GM21367 (cell line): ENCODE data around the gene RBM6.
A peak's percentile ranks its signal among the peaks of the same experiment; 100 is the strongest.
"Not testable (repeated sequence)": the region's sequence is repeated elsewhere in the genome, so short reads cannot be mapped to it uniquely, and the experiment has no call there.

ENCODE experiments used
- ATAC-seq: cut with Tn5 transposase; IDR thresholded peaks from one replicate; pipeline ENCODE4 v1.9.1; 2021; ENCODE audit not compliant: unreplicated experiment

RBM6 gene, protein sequence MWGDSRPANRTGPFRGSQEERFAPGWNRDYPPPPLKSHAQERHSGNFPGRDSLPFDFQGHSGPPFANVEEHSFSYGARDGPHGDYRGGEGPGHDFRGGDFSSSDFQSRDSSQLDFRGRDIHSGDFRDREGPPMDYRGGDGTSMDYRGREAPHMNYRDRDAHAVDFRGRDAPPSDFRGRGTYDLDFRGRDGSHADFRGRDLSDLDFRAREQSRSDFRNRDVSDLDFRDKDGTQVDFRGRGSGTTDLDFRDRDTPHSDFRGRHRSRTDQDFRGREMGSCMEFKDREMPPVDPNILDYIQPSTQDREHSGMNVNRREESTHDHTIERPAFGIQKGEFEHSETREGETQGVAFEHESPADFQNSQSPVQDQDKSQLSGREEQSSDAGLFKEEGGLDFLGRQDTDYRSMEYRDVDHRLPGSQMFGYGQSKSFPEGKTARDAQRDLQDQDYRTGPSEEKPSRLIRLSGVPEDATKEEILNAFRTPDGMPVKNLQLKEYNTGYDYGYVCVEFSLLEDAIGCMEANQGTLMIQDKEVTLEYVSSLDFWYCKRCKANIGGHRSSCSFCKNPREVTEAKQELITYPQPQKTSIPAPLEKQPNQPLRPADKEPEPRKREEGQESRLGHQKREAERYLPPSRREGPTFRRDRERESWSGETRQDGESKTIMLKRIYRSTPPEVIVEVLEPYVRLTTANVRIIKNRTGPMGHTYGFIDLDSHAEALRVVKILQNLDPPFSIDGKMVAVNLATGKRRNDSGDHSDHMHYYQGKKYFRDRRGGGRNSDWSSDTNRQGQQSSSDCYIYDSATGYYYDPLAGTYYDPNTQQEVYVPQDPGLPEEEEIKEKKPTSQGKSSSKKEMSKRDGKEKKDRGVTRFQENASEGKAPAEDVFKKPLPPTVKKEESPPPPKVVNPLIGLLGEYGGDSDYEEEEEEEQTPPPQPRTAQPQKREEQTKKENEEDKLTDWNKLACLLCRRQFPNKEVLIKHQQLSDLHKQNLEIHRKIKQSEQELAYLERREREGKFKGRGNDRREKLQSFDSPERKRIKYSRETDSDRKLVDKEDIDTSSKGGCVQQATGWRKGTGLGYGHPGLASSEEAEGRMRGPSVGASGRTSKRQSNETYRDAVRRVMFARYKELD

DNA sequence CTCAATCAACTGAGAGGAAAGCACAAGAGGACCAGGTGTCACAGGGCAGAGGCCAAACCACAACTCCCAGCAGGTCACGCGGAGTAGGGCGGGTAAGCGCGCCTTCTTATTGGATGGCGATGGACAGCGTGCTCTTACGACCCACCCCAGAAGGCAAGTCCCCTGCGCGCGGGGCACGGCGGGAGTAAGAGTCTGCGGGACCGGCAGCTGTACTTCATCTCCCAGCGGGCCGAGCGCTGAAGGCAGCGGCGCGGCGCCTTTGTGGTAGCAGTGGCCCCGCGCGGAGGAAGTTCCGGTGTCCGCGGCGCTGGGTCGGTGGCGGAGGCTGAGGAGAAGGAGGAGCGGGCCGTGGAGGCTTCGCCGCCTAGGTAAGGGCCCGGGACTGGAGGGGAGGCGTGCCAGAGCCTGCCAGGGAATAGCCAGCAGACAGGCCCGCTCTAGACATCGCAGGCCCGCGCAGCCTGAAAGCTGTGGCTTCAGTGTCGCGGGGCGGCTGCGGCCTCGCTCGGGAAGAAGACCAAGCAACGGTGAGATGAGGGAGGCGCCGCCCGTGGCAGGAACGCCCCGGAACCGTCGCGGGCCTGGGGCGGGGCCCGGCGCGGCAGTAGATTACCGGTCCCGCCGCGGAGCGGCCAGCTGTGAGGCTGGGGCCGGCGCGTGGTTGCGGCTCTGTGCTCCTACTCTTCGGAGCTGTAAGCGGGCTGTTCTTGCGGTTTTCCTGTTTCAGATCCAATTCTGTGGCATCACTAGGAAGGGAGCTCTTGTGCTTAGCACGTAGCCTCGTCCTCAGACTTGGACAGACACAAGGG lies at the start of gene RBM6:
TSS of gene RBM6 (plus strand) at position 293 of the 809 bp plus-strand sequence. CDS start 22,492 bp downstream, outside the sequence.
- peak; percentile 79 for ATAC-seq

DNA sequence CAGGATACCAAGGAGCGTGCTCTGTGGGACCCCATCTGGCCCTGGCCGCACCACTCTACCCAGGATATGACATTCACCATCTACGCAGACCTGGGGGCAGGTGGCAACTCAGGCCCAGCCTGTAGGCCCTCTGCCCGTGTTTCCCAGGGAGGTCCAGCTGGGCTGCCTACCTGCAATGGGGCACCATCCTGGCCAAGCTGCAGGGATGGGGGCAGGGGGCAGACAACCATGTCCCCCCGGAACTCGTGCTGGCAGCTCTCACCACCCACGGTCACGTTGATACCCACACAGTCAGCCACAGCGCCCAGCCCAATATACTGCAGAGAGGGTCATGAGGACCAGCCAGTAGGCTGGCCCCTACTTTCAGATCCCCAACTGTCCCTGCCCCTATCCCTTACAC lies 44.2 kb upstream of the RBM6 start:
- no peak for ATAC-seq

DNA sequence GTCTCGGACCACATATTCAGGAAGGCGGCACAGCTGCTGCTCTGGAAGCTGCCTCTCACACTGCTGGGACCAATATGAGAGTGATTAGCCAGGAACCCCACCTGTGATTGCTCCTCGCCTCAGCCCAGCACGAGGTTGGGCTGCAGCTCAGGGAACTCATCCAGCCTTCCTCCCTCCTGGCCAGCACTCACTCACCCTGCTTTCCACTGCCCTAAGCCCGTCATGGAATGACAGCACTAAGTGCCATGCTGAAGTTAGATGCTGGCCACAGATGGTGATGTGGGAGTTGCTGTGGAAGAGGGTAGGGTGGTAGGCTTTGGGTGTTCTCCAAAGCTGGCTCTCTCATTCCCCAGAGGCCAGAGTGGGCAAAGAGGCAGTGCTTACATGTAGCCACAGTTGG lies 43.6 kb upstream of the RBM6 start:
- no peak for ATAC-seq

GRCh38 chr3:49898991-49899390 lies 41.0 kb upstream of the RBM6 start:
- no peak for ATAC-seq

GRCh38 chr3:49899815-49900214 lies 40.1 kb upstream of the RBM6 start:
- ATAC-seq: no peak

- no peak for ATAC-seq
Observed at GRCh38 chr3:49900491-49901153, 39.3 kb upstream of the RBM6 start.

GRCh38 chr3:49901366-49902339 lies 38.3 kb upstream of the RBM6 start:
- no peak for ATAC-seq

DNA sequence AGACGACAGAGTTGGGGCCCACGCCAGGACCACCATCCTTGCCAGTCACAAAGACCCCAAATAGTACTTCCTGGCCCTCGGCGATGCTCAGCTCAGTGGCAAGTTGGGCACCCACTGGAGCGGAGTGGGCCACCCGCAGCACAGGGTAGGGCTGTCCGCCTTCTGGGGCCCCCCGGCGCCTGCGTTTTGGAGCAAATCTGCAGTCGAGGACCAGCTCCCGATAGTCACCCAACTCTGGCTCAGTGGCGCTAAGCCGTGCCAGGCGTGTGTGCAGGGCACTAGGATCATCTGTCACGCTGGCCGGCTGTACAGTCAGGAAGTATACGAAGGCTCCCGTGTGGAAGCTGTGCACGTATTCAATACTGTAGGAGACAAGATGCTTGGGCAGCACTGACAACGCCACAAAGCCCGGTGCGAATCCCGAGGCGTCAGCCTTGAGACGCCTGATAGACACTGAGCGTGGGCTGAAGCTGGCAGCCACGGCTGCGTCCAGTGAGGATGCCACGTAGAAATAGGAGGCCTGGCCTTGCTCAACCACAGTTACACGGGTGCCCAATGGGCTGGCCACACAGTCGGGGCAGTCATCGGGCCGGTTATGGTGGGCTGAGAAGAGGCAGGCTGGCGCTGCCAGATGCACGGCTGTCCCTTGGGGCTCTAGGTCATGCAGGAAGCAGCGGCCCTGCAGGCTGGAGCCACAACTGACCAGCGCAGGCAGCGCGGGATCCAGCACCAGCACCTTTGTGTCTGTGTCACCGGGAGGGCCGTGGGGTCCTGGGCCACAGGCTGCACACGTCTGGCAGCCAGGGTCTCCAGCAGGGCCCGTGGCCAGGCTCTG lies 37.2 kb upstream of the RBM6 start:
- ATAC-seq: no peak

DNA sequence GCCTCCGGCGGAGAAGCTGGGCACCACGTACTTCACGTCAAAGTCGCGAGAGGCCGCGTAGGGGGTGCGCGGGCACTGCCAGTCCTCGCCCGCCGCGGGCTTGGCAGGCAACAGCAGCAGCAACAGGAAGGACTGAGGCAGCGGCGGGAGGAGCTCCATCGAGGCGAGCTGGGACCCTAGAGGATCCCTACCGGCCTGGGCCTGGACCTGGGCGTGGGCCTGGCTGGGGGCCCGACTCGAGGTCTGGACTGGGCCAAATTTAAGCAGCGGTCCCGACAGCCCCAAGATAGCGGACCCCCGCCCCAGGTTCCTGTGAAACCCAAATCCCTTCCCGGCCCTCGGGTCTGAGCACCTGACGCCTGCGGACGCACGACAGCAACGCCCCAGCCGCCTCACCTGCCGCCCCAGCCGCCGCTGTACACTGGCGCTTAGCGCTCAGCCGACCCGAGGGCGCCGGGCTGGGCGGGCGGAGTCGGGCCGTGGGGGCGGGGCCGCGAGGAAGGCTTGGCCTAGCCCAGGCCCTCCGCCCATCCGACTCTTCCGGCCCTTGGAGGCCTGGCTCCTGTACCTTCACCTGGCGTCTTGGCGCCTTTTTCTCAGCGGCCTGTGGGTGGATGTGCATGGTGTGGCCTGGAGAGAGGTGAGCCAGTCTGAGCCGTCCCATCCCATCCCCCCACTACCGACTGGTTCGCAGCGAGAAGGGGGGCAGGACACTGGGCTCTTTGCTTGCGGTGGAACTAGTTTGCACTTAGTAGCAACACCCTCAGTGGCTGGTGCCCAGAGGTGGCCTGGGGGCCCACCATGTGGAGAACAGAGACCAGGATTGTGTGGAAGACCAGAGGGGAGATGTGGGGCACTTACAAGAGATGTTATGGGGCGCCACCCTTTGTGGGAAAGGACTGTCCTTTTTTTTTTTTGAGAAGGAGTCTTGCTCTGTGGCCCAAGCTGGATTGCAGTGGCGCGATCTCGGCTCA lies 36.2 kb upstream of the RBM6 start, which contains the start of gene MST1R:
TSS of gene MST1R (minus strand) at position 423 of the 974 bp plus-strand sequence. CDS start at position 159, 264 bp downstream.
- no peak for ATAC-seq

DNA sequence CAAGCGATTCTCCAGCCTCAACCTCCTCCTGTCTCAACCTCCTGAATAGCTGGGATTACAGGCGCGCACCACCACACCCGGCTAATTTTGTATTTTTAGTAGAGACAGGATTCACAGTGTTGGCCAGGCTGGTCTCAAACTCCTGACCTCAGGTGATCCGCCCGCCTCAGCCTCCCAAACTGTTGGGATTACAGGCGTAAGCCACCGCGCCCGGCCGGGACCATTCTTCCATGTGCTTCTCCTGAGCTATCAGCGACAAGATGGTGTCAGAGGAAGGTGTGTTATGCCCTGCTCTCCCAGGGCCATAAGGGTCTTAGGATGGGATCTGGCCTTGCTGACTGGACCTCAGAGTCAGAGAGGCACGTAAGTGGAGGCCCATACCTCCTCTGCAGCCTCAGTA lies 35.5 kb upstream of the RBM6 start:
- not testable (repeated sequence) for ATAC-seq

DNA sequence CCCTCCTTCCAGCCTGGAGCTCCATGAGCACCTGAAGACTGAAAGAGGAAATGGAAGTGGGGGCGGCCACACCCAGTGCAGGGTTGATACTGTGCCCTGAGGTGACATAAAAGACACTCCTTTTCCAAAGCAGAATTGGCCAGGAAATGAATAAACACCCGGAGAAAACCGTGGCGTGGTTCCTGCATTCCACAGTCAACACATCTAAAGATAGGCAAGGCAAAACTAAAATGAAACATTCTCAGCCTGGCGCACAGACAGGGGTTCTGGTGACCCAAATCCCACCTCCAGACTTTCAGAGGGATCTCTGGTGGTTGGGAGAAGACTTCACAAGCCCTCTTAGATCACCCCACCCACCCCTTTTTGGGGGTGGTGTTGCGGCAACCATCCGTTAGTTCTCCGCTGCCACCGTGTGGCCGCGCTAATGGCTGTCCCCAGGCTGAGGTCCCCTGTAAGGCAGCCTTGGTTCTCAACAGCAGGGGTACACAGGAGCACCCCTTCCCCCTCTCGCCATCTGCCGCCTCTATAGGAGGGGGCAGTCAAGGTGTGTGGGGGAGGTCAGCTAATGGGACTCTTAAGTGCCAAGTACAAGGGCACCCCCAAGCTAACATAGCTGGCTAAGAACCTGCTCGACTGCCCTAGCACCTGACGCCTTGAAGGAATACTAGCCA lies 33.7 kb upstream of the RBM6 start:
- ATAC-seq: no peak

DNA sequence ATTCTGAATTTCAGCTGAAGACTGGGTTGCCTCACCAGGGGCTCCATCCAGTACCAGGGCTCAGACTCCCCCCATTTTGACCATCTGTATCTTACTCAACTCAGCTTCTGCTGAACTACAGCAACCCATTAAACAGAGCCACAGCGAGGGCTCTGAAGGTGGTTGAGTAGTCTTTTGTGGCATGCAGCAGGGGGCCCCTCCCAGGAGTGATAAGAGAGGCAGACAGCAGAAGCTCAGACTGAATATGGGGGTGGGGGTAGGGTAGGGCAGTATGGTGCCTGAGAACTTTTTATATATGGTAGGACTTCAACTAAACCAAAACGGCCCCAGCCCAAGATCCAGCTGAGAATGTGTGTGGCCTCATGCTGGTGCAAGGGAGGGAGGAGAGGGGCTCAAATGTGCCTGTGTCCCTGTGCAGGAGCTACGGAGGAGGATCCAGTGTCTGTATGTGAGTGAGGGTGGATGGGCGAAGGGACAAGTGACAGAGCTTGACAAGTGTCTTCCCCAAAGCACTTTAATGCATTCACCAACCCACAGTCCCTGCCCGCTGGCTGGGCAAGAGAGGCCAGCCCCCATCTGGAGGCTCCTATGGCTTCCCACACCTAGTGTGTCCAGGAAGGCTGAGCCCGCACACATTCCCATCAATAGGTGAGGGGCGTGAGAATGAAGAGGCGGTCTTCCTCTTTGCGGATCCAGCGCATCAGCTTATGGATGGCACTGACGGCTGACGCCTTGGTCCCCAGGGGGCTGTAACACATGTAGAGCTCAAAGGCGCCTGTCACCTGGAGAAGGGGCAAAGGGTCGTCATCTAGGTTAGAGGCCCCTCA lies 31.4 kb upstream of the RBM6 start:
- no peak for ATAC-seq

GRCh38 chr3:49910409-49911123 lies 29.4 kb upstream of the RBM6 start:
- ATAC-seq: no peak

GRCh38 chr3:49911124-49911420 lies 28.9 kb upstream of the RBM6 start:
- ATAC-seq: no peak

DNA sequence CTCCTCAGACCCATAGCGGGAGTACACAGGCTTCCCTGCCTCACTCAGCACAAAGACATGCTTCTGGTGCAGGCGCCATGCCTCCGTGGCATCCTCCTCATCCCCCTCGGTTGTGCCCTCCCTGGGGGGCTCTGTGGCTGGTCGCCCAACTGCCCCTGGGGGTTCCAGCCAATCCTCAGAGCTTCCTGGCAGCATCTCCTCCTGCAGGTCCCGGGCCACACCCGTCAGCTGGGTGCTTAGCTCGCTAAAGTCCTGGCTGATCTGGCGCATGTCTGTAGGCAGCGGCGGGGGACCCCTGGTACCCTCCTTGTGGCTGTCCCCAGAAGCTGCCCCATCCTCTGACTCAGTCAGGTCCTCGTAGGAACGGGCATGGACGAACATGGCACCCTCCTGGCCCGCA lies 28.3 kb upstream of the RBM6 start:
- ATAC-seq: no peak
